GM12891 (cell line): ENCODE data around the gene MREG.

Experiments used
- PAX5 ChIP-seq: IDR thresholded peaks from 2 replicates; pipeline ENCODE4 v1.6.1; 2011; ENCODE audit warnings: low read length, moderate library complexity, mild to moderate bottlenecking; ENCODE audit not compliant: insufficient read depth, severe bottlenecking
- POLR2A ChIP-seq: IDR thresholded peaks from 2 replicates; pipeline ENCODE4 v1.6.1; 2011; ENCODE audit warnings: low read depth, low read length, control low read depth
- POLR2AphosphoS5 ChIP-seq: IDR thresholded peaks from 2 replicates; pipeline ENCODE4 v1.6.1; 2011; ENCODE audit warnings: low read depth, low read length, control low read depth
- POU2F2 ChIP-seq: IDR thresholded peaks from 2 replicates; pipeline ENCODE4 v1.6.1; 2011; ENCODE audit warnings: low read depth, mild to moderate bottlenecking, control low read depth, low read length, moderate library complexity
- SPI1 ChIP-seq: IDR thresholded peaks from 2 replicates; pipeline ENCODE4 v1.6.1; 2011; ENCODE audit warnings: low read depth, low read length, control low read depth
- TAF1 ChIP-seq: IDR thresholded peaks from 2 replicates; pipeline ENCODE4 v1.6.1; 2011; ENCODE audit warnings: low read depth, low read length, control low read depth

GRCh38 chr2:215920244-215921100, 92.9 kb downstream of the MREG start:
- no peak for TF ChIP-seq SPI1
- TF ChIP-seq POLR2AphosphoS5, result no peak
- TF ChIP-seq TAF1, result no peak
- no peak for TF ChIP-seq POLR2A
- TF ChIP-seq POU2F2, result no peak
- no peak for TF ChIP-seq PAX5
